ENCODE measurements around the gene HSFX1. TPM values are rescaled to one million over a fixed set of nuclear protein-coding genes. Genes with fewer than 3 reads are reported as not detected.
"Not testable (repeated sequence)": the region's sequence is repeated elsewhere in the genome, so short reads cannot be mapped to it uniquely, and the experiment has no call there.

The HSFX1 gene
- total and polyA plus RNA-seq, 2 donors from 2014 or later, result 0.98 TPM; not detected in 1

DNA sequence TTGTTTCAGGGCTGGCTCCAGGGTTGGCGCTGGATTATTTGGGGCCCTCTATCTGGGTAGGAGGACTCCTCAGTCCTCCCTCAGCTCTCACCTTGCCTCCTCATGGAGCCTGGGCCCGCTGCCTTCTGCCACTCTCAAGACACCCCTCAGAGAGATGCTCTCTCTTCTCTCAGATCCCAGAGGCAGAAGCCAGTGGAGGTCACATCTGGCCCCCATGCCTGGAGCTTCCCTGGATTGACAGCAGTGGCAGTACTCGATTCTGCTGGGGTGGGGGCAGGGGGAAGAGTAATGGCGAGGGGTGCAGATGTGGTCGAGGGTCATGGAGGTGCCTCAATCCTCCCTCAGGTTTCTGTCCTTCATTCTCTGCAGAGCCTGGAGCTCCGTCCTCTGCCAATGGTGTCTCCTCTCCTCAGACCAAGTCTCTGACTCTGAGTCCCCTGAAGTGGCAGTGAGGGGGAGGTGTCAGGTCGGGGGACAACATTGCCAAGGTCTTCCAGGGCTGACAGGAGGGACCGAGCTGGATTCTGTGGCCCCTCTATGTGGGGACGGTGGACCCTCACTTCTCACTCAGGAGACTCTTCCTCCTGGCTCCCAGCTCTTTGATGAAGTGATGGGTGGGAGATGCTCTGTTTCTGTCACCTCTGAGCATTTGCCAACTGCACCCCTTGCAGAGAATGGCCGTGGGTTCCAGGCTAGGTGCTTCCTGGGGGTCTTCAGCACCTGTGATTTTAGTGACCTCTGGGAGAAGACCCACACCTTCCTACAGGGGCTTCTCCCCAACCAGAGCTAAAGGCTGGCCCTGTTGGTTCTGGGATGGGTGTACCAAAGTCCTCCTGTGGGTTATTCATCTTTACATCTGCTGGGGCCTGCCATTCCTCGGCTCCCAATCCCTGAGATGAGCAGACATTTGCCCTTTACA is 10.9 kb upstream of the HSFX1 start:
- Histone ChIP-seq H3K9ac (ENCODE audit: low read length in 3 of 3) (no peak overlapping the region), H3K27ac (ENCODE audit: low read depth in 2 of 2, low read length in 2 of 2) (no peak overlapping the region), H3K9me3 (ENCODE audit: control insufficient read depth in 2 of 3, insufficient read depth in 1 of 3, low read length in 3 of 3) (no peaks in the 10 kb centered on the region), H3K27me3 (ENCODE audit: control insufficient read depth, insufficient read depth, low read length) (no peaks in the 10 kb centered on the region), H3K36me3 (ENCODE audit: control insufficient read depth in 2 of 3, insufficient read depth in 3 of 3, low read length in 3 of 3) (no peaks in the 10 kb centered on the region), H3K4me1 (ENCODE audit: control insufficient read depth in 2 of 3, insufficient read depth in 2 of 3, low read depth in 1 of 3, low read length in 3 of 3) (no peaks in the 10 kb centered on the region), H3K4me3 (ENCODE audit: low read length in 3 of 3) (no peak overlapping the region)
- intact Hi-C loops (cut with DNase I), result no loop called here
- no peak for DNase-seq
- TF ChIP-seq, protein P1, sequence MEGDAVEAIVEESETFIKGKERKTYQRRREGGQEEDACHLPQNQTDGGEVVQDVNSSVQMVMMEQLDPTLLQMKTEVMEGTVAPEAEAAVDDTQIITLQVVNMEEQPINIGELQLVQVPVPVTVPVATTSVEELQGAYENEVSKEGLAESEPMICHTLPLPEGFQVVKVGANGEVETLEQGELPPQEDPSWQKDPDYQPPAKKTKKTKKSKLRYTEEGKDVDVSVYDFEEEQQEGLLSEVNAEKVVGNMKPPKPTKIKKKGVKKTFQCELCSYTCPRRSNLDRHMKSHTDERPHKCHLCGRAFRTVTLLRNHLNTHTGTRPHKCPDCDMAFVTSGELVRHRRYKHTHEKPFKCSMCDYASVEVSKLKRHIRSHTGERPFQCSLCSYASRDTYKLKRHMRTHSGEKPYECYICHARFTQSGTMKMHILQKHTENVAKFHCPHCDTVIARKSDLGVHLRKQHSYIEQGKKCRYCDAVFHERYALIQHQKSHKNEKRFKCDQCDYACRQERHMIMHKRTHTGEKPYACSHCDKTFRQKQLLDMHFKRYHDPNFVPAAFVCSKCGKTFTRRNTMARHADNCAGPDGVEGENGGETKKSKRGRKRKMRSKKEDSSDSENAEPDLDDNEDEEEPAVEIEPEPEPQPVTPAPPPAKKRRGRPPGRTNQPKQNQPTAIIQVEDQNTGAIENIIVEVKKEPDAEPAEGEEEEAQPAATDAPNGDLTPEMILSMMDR (IDR thresholded peaks at IDR 0.05; ENCODE audit: borderline replicate concordance, extremely low read depth, insufficient read depth), result no peak
- FAIRE-seq, result no peak

DNA sequence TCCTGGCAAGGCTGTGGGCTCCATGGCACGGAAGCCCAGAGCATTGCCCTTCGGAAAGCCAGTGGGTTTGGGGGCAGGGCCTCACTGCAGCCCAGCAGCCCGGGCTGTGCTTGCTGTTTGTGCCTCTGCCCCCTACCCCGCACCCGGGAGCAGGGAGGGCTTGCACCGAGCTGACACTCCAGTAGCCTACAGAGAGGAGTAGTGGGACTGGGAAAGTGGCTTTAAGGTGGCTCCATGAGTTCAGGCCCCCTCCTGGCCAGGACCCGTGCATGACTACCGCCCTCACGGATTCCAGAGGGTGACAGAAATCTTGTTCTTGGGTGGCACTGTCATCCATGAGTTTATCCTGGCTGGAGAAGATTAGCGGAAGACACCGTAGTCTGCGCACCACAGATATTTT is 3.5 kb upstream of the HSFX1 start:
- FAIRE-seq; DNase-seq; H3K27me3 ChIP-seq (ENCODE audit: control insufficient read depth, insufficient read depth, low read length); H3K36me3 ChIP-seq (ENCODE audit: control insufficient read depth in 2 of 3, insufficient read depth in 3 of 3, low read length in 3 of 3); intact Hi-C loops (cut with DNase I); H3K4me3 ChIP-seq (ENCODE audit: low read length in 3 of 3); H3K9me3 ChIP-seq (ENCODE audit: control insufficient read depth in 2 of 3, insufficient read depth in 1 of 3, low read length in 3 of 3); H3K27ac ChIP-seq (ENCODE audit: low read depth in 2 of 2, low read length in 2 of 2); H3K4me1 ChIP-seq (ENCODE audit: control insufficient read depth in 2 of 3, insufficient read depth in 2 of 3, low read depth in 1 of 3, low read length in 3 of 3); H3K9ac ChIP-seq (ENCODE audit: low read length in 3 of 3): not testable (repeated sequence)

DNA sequence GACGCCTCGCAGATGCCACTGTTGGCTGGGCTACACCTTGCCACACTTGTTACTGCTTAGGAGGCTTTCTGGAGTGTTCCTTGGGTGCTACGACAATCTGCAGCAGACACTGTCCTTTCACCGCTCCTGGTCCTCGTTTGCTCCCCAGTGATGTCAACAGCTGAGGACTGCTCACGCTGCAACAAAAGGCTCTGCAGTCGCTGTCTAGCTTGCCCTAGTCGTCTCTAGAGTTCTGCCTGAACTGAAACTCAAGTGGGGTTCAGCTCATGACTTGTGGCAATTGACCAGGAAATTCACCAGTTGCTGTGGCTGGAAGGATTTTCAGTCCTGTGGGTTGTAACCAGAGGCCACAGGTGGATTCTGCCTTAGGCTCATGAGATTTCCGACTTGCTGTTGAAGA is 842 bp upstream of the HSFX1 start:
- H3K36me3 ChIP-seq (ENCODE audit: control insufficient read depth in 2 of 3, insufficient read depth in 3 of 3, low read length in 3 of 3); H3K9ac ChIP-seq (ENCODE audit: low read length in 3 of 3); FAIRE-seq; DNase-seq; H3K4me1 ChIP-seq (ENCODE audit: control insufficient read depth in 2 of 3, insufficient read depth in 2 of 3, low read depth in 1 of 3, low read length in 3 of 3); intact Hi-C loops (cut with DNase I); H3K27ac ChIP-seq (ENCODE audit: low read depth in 2 of 2, low read length in 2 of 2); H3K4me3 ChIP-seq (ENCODE audit: low read length in 3 of 3); H3K9me3 ChIP-seq (ENCODE audit: control insufficient read depth in 2 of 3, insufficient read depth in 1 of 3, low read length in 3 of 3); H3K27me3 ChIP-seq (ENCODE audit: control insufficient read depth, insufficient read depth, low read length): not testable (repeated sequence)

DNA sequence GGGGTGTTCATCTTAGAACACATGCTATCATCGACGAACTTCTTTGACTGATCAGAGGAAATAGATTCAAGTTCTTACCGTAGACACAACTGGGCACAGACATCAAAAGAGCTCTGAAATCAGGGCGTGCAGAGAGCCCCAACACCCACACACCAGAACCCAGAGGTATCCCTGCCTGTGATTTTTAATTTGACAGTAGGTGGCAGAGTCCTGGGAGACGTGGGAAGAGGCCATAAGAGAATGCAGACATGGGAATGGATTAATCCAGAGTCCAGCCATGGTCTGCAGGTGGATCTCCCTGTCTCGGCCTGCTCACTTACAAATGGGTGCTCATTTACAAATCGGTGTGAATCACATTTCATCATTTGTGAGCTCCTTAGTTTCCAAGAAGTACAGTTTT is 4.1 kb downstream of the HSFX1 start:
- FAIRE-seq; intact Hi-C loops (cut with DNase I); H3K9me3 ChIP-seq (ENCODE audit: control insufficient read depth in 2 of 3, insufficient read depth in 1 of 3, low read length in 3 of 3); DNase-seq; H3K4me1 ChIP-seq (ENCODE audit: control insufficient read depth in 2 of 3, insufficient read depth in 2 of 3, low read depth in 1 of 3, low read length in 3 of 3); H3K4me3 ChIP-seq (ENCODE audit: low read length in 3 of 3); H3K27ac ChIP-seq (ENCODE audit: low read depth in 2 of 2, low read length in 2 of 2); H3K27me3 ChIP-seq (ENCODE audit: control insufficient read depth, insufficient read depth, low read length); H3K9ac ChIP-seq (ENCODE audit: low read length in 3 of 3); H3K36me3 ChIP-seq (ENCODE audit: control insufficient read depth in 2 of 3, insufficient read depth in 3 of 3, low read length in 3 of 3): not testable (repeated sequence)

DNA sequence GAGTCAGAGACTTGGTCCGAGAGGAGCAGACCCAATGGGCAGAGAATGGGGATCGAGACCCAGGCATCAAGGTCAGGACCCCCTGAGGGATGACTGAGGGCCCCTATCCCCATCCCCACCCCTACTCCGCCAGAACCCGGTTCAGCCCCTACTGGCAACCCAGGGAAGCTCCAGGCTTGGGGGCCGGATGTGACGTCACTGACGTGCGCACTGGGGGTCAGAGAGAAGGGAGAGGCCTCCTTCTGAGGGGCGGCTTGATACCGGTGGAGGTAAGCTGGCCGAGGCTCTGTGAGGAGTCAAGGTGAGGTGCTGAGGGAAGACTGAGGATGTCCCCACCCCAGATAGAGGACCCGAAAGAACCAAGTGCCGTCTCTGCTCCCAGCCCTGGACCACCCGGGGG is 7.9 kb downstream of the HSFX1 start, which contains the start of gene MAGEA9:
Gene MAGEA9, plus strand, starts transcription at position 204 of the 400 bp plus-strand sequence. CDS start 4,281 bp downstream, outside the sequence.
- H3K9me3 ChIP-seq (ENCODE audit: control insufficient read depth in 2 of 3, insufficient read depth in 1 of 3, low read length in 3 of 3); H3K4me1 ChIP-seq (ENCODE audit: control insufficient read depth in 2 of 3, insufficient read depth in 2 of 3, low read depth in 1 of 3, low read length in 3 of 3); FAIRE-seq; H3K36me3 ChIP-seq (ENCODE audit: control insufficient read depth in 2 of 3, insufficient read depth in 3 of 3, low read length in 3 of 3); DNase-seq; H3K4me3 ChIP-seq (ENCODE audit: low read length in 3 of 3); H3K27ac ChIP-seq (ENCODE audit: low read depth in 2 of 2, low read length in 2 of 2); H3K27me3 ChIP-seq (ENCODE audit: control insufficient read depth, insufficient read depth, low read length); H3K9ac ChIP-seq (ENCODE audit: low read length in 3 of 3); intact Hi-C loops (cut with DNase I): not testable (repeated sequence)

DNA sequence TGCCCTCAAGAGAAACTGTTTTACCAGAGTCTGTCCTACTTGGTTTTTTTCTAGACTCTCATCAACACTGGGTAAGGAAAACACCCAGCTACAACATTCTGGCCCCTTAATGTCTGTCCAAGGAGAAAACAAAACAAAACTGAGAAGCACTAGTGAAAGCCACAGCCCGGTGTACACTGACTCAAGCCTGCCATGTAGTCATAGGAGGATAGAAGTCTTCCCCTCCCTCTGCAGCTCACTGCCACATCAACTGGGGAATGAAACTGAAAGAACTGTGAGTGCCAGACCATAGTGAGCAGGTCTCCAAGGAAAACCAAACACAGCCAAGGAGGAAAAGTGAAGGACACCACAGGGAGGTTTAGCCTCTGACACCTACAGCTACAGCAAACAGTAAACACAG is 21.7 kb downstream of the HSFX1 start:
- H3K36me3 ChIP-seq (ENCODE audit: control insufficient read depth in 2 of 3, insufficient read depth in 3 of 3, low read length in 3 of 3); H3K4me3 ChIP-seq (ENCODE audit: low read length in 3 of 3); DNase-seq; intact Hi-C loops (cut with DNase I); H3K4me1 ChIP-seq (ENCODE audit: control insufficient read depth in 2 of 3, insufficient read depth in 2 of 3, low read depth in 1 of 3, low read length in 3 of 3); H3K9me3 ChIP-seq (ENCODE audit: control insufficient read depth in 2 of 3, insufficient read depth in 1 of 3, low read length in 3 of 3); H3K27ac ChIP-seq (ENCODE audit: low read depth in 2 of 2, low read length in 2 of 2); H3K9ac ChIP-seq (ENCODE audit: low read length in 3 of 3); H3K27me3 ChIP-seq (ENCODE audit: control insufficient read depth, insufficient read depth, low read length); FAIRE-seq: not testable (repeated sequence)

Data from kidney (tissue), 14 donors.